ENCODE measurements around the gene SMARCD2. TPM values are rescaled to one million over a fixed set of nuclear protein-coding genes. Genes with fewer than 3 reads are reported as not detected.

The SMARCD2 gene
- polyA plus RNA-seq, 1 experiment: 48.8 TPM

DNA sequence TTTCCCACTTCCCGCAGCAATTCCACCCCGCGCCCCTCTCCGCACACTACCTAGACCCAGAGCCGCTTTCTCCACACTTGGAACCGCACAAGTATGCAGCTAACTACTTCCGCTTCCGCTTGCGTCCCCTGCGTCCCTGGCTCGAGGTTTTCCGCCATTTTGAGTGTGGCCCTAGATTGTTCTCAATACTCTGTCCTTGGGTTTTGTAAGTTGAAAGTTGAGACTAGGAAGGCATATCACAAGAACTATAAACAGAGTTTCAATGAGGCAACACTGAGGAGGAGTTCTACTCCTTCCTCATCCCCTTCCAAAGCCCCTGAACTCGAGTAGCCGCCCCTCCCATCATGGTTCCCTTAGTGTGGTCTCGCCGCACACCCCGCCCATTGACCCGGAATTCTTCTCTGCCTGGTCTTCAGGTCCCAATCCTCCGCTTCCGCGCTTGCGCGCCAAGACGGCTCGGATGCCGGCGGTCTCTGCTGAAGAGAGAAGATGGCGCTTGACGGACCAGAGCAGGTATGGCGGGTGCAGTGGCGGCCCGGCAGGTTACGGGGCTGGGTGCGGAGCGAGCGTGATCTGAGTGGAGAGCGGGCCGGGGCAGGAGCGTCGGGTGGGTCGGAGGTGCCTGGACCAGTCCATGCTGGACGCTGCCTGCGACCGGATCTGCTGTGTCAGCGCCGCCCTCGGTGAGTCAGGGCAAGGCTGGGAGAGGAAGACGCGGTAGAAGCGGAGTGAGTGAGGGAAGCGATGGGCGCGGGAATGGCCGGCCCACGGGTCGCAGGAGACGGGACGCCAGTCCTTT, 15.3 kb downstream of the SMARCD2 start, which contains the start of the genes FTSJ3 and PSMC5:
FTSJ3 (minus strand) TSS at position 662 of the 799 bp plus-strand sequence. CDS start 761 bp downstream, outside the sequence.
PSMC5 (plus strand) TSS at position 430 of the 799 bp plus-strand sequence; CDS start at position 490, 60 bp downstream.
- POLR2A ChIA-PET: interaction anchor here (0.8 to 2.4 kb wide), 9 partner anchors 9 to 501 kb away, joined by 3 to 12 read pairs (median 5); partner anchors contain the start of genes CCDC47, DDX42 and SMARCD2

DNA sequence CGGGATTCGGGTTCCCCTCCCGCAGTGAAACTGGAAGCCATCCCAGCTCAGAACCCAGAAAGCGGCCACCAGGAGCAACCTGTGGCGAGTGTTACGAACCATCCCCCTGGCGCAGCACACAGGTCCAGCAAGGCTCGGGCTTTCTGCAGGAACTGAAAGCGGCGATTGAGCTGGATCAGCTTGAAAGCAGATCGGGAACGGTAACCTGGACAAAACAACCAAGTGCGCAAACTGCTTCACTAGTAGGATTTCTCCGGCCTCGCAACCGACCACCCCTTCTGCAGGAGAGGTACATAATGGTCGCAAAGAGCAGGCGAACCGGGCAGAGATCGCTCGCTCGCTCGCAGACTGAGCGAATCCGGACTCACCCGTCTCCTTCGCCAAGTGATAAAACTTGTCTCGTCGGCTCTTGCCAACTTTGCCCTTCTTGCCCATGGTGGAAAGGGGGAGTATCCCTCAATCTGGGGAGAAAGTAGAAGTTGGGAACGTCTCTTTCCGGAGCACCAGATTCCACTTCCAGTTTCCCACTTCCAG, 15.9 kb downstream of the SMARCD2 start:
- no peak for DNase-seq (ENCODE audit: low read depth, low spot score)
- ChIA-PET POLR2A (interaction anchor here (0.7 to 1.8 kb wide), 7 partner anchors 8 to 502 kb away, joined by 3 to 7 read pairs (median 4); partner anchors contain the start of genes CCDC47, DDX42 and SMARCD2), CTCF (interaction anchor here (2.5 kb wide), 1 partner anchor 8 kb away, joined by 11 read pairs; no protein-coding TSS in a partner anchor)
- Histone ChIP-seq H3K9me3 (ENCODE audit: control insufficient read depth, insufficient read depth, low read length) (no peaks in the 10 kb centered on the region; the same call in 1 of the 2 replicates), H3K4me3 (ENCODE audit: low read depth, low read length) (peak overlapping the region; percentile 91), H3K27ac (ENCODE audit: low read depth, low read length) (peak overlapping the region; percentile 83), H3K27me3 (ENCODE audit: control insufficient read depth, insufficient read depth, low read length) (no peaks in the 10 kb centered on the region)
- TF ChIP-seq, protein P1, sequence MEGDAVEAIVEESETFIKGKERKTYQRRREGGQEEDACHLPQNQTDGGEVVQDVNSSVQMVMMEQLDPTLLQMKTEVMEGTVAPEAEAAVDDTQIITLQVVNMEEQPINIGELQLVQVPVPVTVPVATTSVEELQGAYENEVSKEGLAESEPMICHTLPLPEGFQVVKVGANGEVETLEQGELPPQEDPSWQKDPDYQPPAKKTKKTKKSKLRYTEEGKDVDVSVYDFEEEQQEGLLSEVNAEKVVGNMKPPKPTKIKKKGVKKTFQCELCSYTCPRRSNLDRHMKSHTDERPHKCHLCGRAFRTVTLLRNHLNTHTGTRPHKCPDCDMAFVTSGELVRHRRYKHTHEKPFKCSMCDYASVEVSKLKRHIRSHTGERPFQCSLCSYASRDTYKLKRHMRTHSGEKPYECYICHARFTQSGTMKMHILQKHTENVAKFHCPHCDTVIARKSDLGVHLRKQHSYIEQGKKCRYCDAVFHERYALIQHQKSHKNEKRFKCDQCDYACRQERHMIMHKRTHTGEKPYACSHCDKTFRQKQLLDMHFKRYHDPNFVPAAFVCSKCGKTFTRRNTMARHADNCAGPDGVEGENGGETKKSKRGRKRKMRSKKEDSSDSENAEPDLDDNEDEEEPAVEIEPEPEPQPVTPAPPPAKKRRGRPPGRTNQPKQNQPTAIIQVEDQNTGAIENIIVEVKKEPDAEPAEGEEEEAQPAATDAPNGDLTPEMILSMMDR (IDR thresholded peaks at IDR 0.05; ENCODE audit: low read depth, low read length): peak; percentile 16; the same call in 1 of the 2 replicates

More for the DNA sequence above, 15.3 kb downstream of the SMARCD2 start, which contains the start of the genes FTSJ3 and PSMC5:
- TF ChIP-seq, protein P1 (IDR thresholded peaks at IDR 0.05; ENCODE audit: low read depth, low read length): peak; percentile 53
- DNase-seq (ENCODE audit: low read depth, low spot score): peak; percentile 85
- CTCF ChIA-PET: interaction anchor here (0.6 to 2.5 kb wide), 2 partner anchors 8 to 22 kb away, joined by 5 to 11 read pairs; no protein-coding TSS in a partner anchor
- H3K27me3 ChIP-seq (ENCODE audit: control insufficient read depth, insufficient read depth, low read length): no peaks in the 10 kb centered on the region
- H3K9me3 ChIP-seq (ENCODE audit: control insufficient read depth, insufficient read depth, low read length): no peaks in the 10 kb centered on the region; the same call in 1 of the 2 replicates
- H3K4me3 ChIP-seq (ENCODE audit: low read depth, low read length): peak within 1 kb of the TSS; percentile 91
- H3K27ac ChIP-seq (ENCODE audit: low read depth, low read length): peak within 1 kb of the TSS; percentile 83

DNA sequence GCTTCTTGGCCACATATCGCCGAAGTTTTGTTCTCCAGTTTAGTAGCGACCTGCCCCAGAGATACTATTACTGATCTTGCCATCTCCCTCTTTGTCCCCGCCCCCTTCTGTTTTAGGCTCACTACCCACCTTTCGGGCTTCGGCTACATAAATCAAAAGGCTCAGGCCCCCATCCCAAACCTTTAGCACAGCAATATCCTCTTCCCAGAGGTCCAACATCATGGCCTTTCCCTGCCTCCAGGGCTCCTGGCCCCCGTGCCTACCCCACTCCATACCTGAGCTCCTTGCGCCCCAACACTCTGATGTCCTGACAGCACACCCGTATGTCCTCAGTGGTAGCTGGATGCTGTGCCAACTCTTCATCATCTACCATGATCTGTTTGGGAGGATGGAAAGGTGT, 18.1 kb downstream of the SMARCD2 start:
- Histone ChIP-seq H3K27ac (ENCODE audit: low read depth, low read length) (no peak overlapping the region), H3K27me3 (ENCODE audit: control insufficient read depth, insufficient read depth, low read length) (no peaks in the 10 kb centered on the region), H3K9me3 (ENCODE audit: control insufficient read depth, insufficient read depth, low read length) (no peaks in the 10 kb centered on the region; the same call in 1 of the 2 replicates), H3K4me3 (ENCODE audit: low read depth, low read length) (no peak overlapping the region)
- TF ChIP-seq, protein P1 (IDR thresholded peaks at IDR 0.05; ENCODE audit: low read depth, low read length): no peak
- ChIA-PET POLR2A (no interaction called here), CTCF (interaction anchor here (2.5 kb wide), 1 partner anchor 10 kb away, joined by 11 read pairs; no protein-coding TSS in a partner anchor)
- DNase-seq (ENCODE audit: low read depth, low spot score): no peak

DNA sequence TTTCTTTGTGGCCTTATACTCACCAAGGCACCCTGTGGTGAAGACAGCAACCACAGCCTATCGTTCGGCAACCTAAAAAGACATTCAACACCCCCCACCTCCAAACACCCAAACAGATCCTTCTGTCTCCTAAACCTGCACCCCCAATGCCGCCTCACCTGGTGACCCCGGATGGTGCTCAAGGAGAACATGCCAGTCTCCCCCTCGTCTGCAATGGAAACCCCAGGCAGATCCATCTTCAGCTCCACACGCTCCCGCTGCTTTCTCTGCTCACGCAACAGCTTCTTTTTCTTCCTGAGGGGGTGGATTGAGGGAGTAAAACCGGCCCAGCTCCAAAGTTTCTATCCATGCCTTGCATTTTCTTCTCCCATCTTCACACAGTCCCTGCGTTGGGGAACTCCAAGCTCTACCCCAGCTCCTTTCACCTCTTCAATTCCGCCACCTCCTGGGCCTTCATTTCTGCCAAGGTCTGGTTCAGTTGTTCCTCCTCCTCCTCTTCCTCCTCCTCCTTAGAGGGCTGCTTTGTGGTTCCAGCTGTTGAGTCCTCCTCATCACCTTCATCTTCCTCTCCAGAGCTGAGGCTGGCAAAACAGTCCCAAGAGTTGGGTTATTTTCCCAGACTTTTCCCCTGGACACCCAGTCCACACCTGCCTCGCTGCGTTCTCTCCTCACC, 18.7 kb downstream of the SMARCD2 start:
- TF ChIP-seq, protein P1 (IDR thresholded peaks at IDR 0.05; ENCODE audit: low read depth, low read length): no peak
- H3K9me3 ChIP-seq (ENCODE audit: control insufficient read depth, insufficient read depth, low read length): no peaks in the 10 kb centered on the region; the same call in 1 of the 2 replicates
- POLR2A ChIA-PET: no interaction called here
- CTCF ChIA-PET: no interaction called here
- DNase-seq (ENCODE audit: low read depth, low spot score): no peak
- H3K27ac ChIP-seq (ENCODE audit: low read depth, low read length): peak overlapping the region; percentile 39
- no peaks in the 10 kb centered on the region for H3K27me3 ChIP-seq (ENCODE audit: control insufficient read depth, insufficient read depth, low read length)
- no peak overlapping the region for H3K4me3 ChIP-seq (ENCODE audit: low read depth, low read length)
